HG03571 (cell line): Measurements from ENCODE around the gene HBM.
"Not testable (repeated sequence)": the region's sequence is repeated elsewhere in the genome, so short reads cannot be mapped to it uniquely, and the experiment has no call there.

Experiments
- ATAC-seq: cut with Tn5 transposase; IDR thresholded peaks from one replicate; pipeline ENCODE4 v1.9.1; 2021; ENCODE audit not compliant: unreplicated experiment

The HBM gene

GRCh38 chr16:167122-167690, 1.4 kb downstream of the HBM start:
- no peak for ATAC-seq

GRCh38 chr16:168424-168823, 2.6 kb downstream of the HBM start:
- ATAC-seq: no peak

- no peak for ATAC-seq
Measured at GRCh38 chr16:169014-169413, 3.2 kb downstream of the HBM start.

GRCh38 chr16:170088-170507, 4.3 kb downstream of the HBM start:
- ATAC-seq: not testable (repeated sequence)

DNA sequence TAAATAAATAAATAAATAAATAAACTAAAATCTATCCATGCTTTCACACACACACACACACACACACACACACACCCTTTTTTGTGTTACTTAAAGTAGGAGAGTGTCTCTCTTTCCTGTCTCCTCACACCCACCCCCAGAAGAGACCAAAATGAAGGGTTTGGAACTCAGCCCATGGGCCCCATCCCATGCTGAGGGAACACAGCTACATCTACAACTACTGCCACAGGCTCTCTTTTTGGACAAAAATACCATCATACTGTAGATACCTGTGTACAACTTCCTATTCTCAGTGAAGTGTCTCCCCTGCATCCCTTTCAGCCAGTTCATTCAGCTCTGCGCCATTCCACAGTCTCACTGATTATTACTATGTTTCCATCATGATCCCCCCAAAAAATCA, 5.0 kb downstream of the HBM start:
- no peak for ATAC-seq

DNA sequence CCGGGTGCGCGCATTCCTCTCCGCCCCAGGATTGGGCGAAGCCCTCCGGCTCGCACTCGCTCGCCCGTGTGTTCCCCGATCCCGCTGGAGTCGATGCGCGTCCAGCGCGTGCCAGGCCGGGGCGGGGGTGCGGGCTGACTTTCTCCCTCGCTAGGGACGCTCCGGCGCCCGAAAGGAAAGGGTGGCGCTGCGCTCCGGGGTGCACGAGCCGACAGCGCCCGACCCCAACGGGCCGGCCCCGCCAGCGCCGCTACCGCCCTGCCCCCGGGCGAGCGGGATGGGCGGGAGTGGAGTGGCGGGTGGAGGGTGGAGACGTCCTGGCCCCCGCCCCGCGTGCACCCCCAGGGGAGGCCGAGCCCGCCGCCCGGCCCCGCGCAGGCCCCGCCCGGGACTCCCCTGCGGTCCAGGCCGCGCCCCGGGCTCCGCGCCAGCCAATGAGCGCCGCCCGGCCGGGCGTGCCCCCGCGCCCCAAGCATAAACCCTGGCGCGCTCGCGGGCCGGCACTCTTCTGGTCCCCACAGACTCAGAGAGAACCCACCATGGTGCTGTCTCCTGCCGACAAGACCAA, 6.7 kb downstream of the HBM start, which contains the start of gene HBA2:
HBA2 (plus strand) TSS at position 503 of the 568 bp plus-strand sequence; CDS start at position 540, 37 bp downstream.
- ATAC-seq: not testable (repeated sequence)

- ATAC-seq: not testable (repeated sequence)
Measured at GRCh38 chr16:173211-173854, 7.6 kb downstream of the HBM start.

GRCh38 chr16:173928-174769, 8.4 kb downstream of the HBM start:
- ATAC-seq: not testable (repeated sequence)

DNA sequence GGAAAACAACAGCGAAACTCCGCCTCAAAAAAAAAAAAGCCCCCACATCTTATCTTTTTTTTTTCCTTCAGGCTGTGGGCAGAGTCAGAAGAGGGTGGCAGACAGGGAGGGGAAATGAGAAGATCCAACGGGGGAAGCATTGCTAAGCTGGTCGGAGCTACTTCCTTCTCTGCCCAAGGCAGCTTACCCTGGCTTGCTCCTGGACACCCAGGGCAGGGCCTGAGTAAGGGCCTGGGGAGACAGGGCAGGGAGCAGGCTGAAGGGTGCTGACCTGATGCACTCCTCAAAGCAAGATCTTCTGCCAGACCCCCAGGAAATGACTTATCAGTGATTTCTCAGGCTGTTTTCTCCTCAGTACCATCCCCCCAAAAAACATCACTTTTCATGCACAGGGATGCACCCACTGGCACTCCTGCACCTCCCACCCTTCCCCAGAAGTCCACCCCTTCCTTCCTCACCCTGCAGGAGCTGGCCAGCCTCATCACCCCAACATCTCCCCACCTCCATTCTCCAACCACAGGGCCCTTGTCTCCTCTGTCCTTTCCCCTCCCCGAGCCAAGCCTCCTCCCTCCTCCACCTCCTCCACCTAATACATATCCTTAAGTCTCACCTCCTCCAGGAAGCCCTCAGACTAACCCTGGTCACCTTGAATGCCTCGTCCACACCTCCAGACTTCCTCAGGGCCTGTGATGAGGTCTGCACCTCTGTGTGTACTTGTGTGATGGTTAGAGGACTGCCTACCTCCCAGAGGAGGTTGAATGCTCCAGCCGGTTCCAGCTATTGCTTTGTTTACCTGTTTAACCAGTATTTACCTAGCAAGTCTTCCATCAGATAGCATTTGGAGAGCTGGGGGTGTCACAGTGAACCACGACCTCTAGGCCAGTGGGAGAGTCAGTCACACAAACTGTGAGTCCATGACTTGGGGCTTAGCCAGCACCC, 9.5 kb downstream of the HBM start:
- ATAC-seq: no peak

- ATAC-seq: not testable (repeated sequence)
Measured at GRCh38 chr16:176006-176405, 10.2 kb downstream of the HBM start.

DNA sequence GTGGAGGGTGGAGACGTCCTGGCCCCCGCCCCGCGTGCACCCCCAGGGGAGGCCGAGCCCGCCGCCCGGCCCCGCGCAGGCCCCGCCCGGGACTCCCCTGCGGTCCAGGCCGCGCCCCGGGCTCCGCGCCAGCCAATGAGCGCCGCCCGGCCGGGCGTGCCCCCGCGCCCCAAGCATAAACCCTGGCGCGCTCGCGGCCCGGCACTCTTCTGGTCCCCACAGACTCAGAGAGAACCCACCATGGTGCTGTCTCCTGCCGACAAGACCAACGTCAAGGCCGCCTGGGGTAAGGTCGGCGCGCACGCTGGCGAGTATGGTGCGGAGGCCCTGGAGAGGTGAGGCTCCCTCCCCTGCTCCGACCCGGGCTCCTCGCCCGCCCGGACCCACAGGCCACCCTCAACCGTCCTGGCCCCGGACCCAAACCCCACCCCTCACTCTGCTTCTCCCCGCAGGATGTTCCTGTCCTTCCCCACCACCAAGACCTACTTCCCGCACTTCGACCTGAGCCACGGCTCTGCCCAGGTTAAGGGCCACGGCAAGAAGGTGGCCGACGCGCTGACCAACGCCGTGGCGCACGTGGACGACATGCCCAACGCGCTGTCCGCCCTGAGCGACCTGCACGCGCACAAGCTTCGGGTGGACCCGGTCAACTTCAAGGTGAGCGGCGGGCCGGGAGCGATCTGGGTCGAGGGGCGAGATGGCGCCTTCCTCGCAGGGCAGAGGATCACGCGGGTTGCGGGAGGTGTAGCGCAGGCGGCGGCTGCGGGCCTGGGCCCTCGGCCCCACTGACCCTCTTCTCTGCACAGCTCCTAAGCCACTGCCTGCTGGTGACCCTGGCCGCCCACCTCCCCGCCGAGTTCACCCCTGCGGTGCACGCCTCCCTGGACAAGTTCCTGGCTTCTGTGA, 11.0 kb downstream of the HBM start, which contains the start of gene HBA1:
HBA1 (plus strand) TSS at position 204 of the 906 bp plus-strand sequence; CDS start at position 241, 37 bp downstream.
- ATAC-seq: not testable (repeated sequence)

GRCh38 chr16:177394-177822, 11.6 kb downstream of the HBM start:
- no peak for ATAC-seq

- no peak for ATAC-seq
Measured at GRCh38 chr16:177981-178667, 12.3 kb downstream of the HBM start.

- ATAC-seq: no peak
Measured at GRCh38 chr16:178668-179015, 12.9 kb downstream of the HBM start.

- ATAC-seq: no peak
Measured at GRCh38 chr16:179211-180092, 13.7 kb downstream of the HBM start.

- ATAC-seq: no peak
Measured at GRCh38 chr16:180101-180675, 14.4 kb downstream of the HBM start, which contains the start of gene HBQ1. Gene HBQ1, plus strand, starts transcription at chr16:180459. Its CDS starts 28 bp downstream, at chr16:180487.
